ENCODE results near the gene IL12RB2.

Gene IL12RB2

GRCh38 chr1:67298762-67299161, 8.9 kb upstream of the IL12RB2 start:
- Mint-ChIP-seq H3K27me3 (ENCODE audit: low read depth) (no peaks in the 10 kb centered on the region), H3K36me3 (ENCODE audit: low read depth) (peaks cover 3% of the 10 kb centered on the region), H3K9me3 (peaks cover 3% of the 10 kb centered on the region), H3K4me3 (no peak overlapping the region), H3K27ac (no peak overlapping the region), H3K4me1 (ENCODE audit: low read depth) (peaks cover 64% of the 10 kb centered on the region)

GRCh38 chr1:67299296-67299695, 8.4 kb upstream of the IL12RB2 start:
- Mint-ChIP-seq H3K27me3 (ENCODE audit: low read depth) (no peaks in the 10 kb centered on the region), H3K4me3 (no peak overlapping the region), H3K9me3 (peaks cover 3% of the 10 kb centered on the region), H3K36me3 (ENCODE audit: low read depth) (peaks cover 7% of the 10 kb centered on the region), H3K27ac (no peak overlapping the region), H3K4me1 (ENCODE audit: low read depth) (peaks cover 64% of the 10 kb centered on the region)

GRCh38 chr1:67300561-67300960, 7.1 kb upstream of the IL12RB2 start:
- Mint-ChIP-seq H3K27ac (peak overlapping the region; percentile 23), H3K4me3 (peak overlapping the region; percentile 17), H3K36me3 (ENCODE audit: low read depth) (peaks cover 6% of the 10 kb centered on the region), H3K27me3 (ENCODE audit: low read depth) (no peaks in the 10 kb centered on the region), H3K9me3 (peaks cover 3% of the 10 kb centered on the region), H3K4me1 (ENCODE audit: low read depth) (peaks cover 62% of the 10 kb centered on the region)

- H3K4me3 Mint-ChIP-seq, result peak overlapping the region; percentile 74
- H3K27ac Mint-ChIP-seq, result peak overlapping the region; percentile 96
- H3K36me3 Mint-ChIP-seq (ENCODE audit: low read depth), result peaks cover 11% of the 10 kb centered on the region
- H3K9me3 Mint-ChIP-seq, result no peaks in the 10 kb centered on the region
- H3K27me3 Mint-ChIP-seq (ENCODE audit: low read depth), result no peaks in the 10 kb centered on the region
- peaks cover 60% of the 10 kb centered on the region for H3K4me1 Mint-ChIP-seq (ENCODE audit: low read depth)
Measured at GRCh38 chr1:67304023-67304422, 3.6 kb upstream of the IL12RB2 start.

- peaks cover 65% of the 10 kb centered on the region for H3K4me1 Mint-ChIP-seq (ENCODE audit: low read depth)
- H3K27ac Mint-ChIP-seq, result peak overlapping the region; percentile 99
- peak overlapping the region; percentile 89 for H3K4me3 Mint-ChIP-seq
- peaks cover 33% of the 10 kb centered on the region for H3K36me3 Mint-ChIP-seq (ENCODE audit: low read depth)
- H3K9me3 Mint-ChIP-seq, result no peaks in the 10 kb centered on the region
- no peaks in the 10 kb centered on the region for H3K27me3 Mint-ChIP-seq (ENCODE audit: low read depth)
Measured at GRCh38 chr1:67306547-67306946, 1.1 kb upstream of the IL12RB2 start.

GRCh38 chr1:67308136-67308535, 463 bp downstream of the IL12RB2 start:
- Mint-ChIP-seq H3K4me1 (ENCODE audit: low read depth) (peaks cover 65% of the 10 kb centered on the region), H3K36me3 (ENCODE audit: low read depth) (peaks cover 49% of the 10 kb centered on the region), H3K4me3 (peak overlapping the region; percentile 99)

GRCh38 chr1:67312615-67313014, 4.9 kb downstream of the IL12RB2 start:
- Mint-ChIP-seq H3K27ac (peak overlapping the region; percentile 92), H3K4me3 (peak overlapping the region; percentile 80), H3K9me3 (no peaks in the 10 kb centered on the region), H3K27me3 (ENCODE audit: low read depth) (no peaks in the 10 kb centered on the region), H3K36me3 (ENCODE audit: low read depth) (peaks cover 61% of the 10 kb centered on the region), H3K4me1 (ENCODE audit: low read depth) (peaks cover 53% of the 10 kb centered on the region)

More at GRCh38 chr1:67308136-67308535, 463 bp downstream of the IL12RB2 start:
- Mint-ChIP-seq H3K9me3 (no peaks in the 10 kb centered on the region), H3K27ac (peak overlapping the region; percentile 99), H3K27me3 (ENCODE audit: low read depth) (no peaks in the 10 kb centered on the region)

GRCh38 chr1:67313934-67314671, 6.4 kb downstream of the IL12RB2 start:
- H3K36me3 Mint-ChIP-seq (ENCODE audit: low read depth), result peaks cover 54% of the 10 kb centered on the region
- peak overlapping the region; percentile 92 for H3K27ac Mint-ChIP-seq
- peaks cover 50% of the 10 kb centered on the region for H3K4me1 Mint-ChIP-seq (ENCODE audit: low read depth)
- H3K27me3 Mint-ChIP-seq (ENCODE audit: low read depth), result no peaks in the 10 kb centered on the region
- H3K9me3 Mint-ChIP-seq, result no peaks in the 10 kb centered on the region
- peak overlapping the region; percentile 80 for H3K4me3 Mint-ChIP-seq

GRCh38 chr1:67314696-67315095, 7.0 kb downstream of the IL12RB2 start:
- Mint-ChIP-seq H3K9me3 (no peaks in the 10 kb centered on the region), H3K36me3 (ENCODE audit: low read depth) (peaks cover 50% of the 10 kb centered on the region), H3K27ac (peak overlapping the region; percentile 92), H3K4me1 (ENCODE audit: low read depth) (peaks cover 48% of the 10 kb centered on the region), H3K4me3 (peak overlapping the region; percentile 80), H3K27me3 (ENCODE audit: low read depth) (no peaks in the 10 kb centered on the region)

- H3K4me1 Mint-ChIP-seq (ENCODE audit: low read depth), result peaks cover 48% of the 10 kb centered on the region
- H3K9me3 Mint-ChIP-seq, result no peaks in the 10 kb centered on the region
- H3K4me3 Mint-ChIP-seq, result no peak overlapping the region
- peaks cover 46% of the 10 kb centered on the region for H3K36me3 Mint-ChIP-seq (ENCODE audit: low read depth)
- H3K27me3 Mint-ChIP-seq (ENCODE audit: low read depth), result no peaks in the 10 kb centered on the region
- H3K27ac Mint-ChIP-seq, result no peak overlapping the region
Measured at GRCh38 chr1:67316180-67316902, 8.7 kb downstream of the IL12RB2 start.

- Mint-ChIP-seq H3K4me1 (ENCODE audit: low read depth) (peaks cover 48% of the 10 kb centered on the region), H3K27ac (no peak overlapping the region), H3K4me3 (no peak overlapping the region), H3K36me3 (ENCODE audit: low read depth) (peaks cover 46% of the 10 kb centered on the region), H3K9me3 (no peaks in the 10 kb centered on the region), H3K27me3 (ENCODE audit: low read depth) (no peaks in the 10 kb centered on the region)
Measured at GRCh38 chr1:67316918-67317317, 9.2 kb downstream of the IL12RB2 start.

GRCh38 chr1:67317803-67318202, 10.1 kb downstream of the IL12RB2 start:
- H3K27me3 Mint-ChIP-seq (ENCODE audit: low read depth), result no peaks in the 10 kb centered on the region
- H3K4me3 Mint-ChIP-seq, result no peak overlapping the region
- H3K9me3 Mint-ChIP-seq, result no peaks in the 10 kb centered on the region
- peaks cover 46% of the 10 kb centered on the region for H3K36me3 Mint-ChIP-seq (ENCODE audit: low read depth)
- H3K4me1 Mint-ChIP-seq (ENCODE audit: low read depth), result peaks cover 49% of the 10 kb centered on the region
- no peak overlapping the region for H3K27ac Mint-ChIP-seq

GRCh38 chr1:67322442-67322841, 14.8 kb downstream of the IL12RB2 start:
- peaks cover 55% of the 10 kb centered on the region for H3K4me1 Mint-ChIP-seq (ENCODE audit: low read depth)
- peaks cover 62% of the 10 kb centered on the region for H3K36me3 Mint-ChIP-seq (ENCODE audit: low read depth)
- peak overlapping the region; percentile 74 for H3K27ac Mint-ChIP-seq

GRCh38 chr1:67323087-67323486, 15.4 kb downstream of the IL12RB2 start:
- Mint-ChIP-seq H3K27me3 (ENCODE audit: low read depth) (no peaks in the 10 kb centered on the region), H3K4me1 (ENCODE audit: low read depth) (peaks cover 60% of the 10 kb centered on the region), H3K27ac (peak overlapping the region; percentile 74), H3K36me3 (ENCODE audit: low read depth) (peaks cover 69% of the 10 kb centered on the region), H3K9me3 (no peaks in the 10 kb centered on the region), H3K4me3 (no peak overlapping the region)

More at GRCh38 chr1:67322442-67322841, 14.8 kb downstream of the IL12RB2 start:
- Mint-ChIP-seq H3K4me3 (no peak overlapping the region), H3K9me3 (no peaks in the 10 kb centered on the region), H3K27me3 (ENCODE audit: low read depth) (no peaks in the 10 kb centered on the region)

- H3K27ac Mint-ChIP-seq, result no peak overlapping the region
- H3K4me3 Mint-ChIP-seq, result no peak overlapping the region
- H3K36me3 Mint-ChIP-seq (ENCODE audit: low read depth), result peaks cover 79% of the 10 kb centered on the region
- H3K9me3 Mint-ChIP-seq, result no peaks in the 10 kb centered on the region
- peaks cover 68% of the 10 kb centered on the region for H3K4me1 Mint-ChIP-seq (ENCODE audit: low read depth)
- H3K27me3 Mint-ChIP-seq (ENCODE audit: low read depth), result no peaks in the 10 kb centered on the region
Measured at GRCh38 chr1:67324068-67324467, 16.4 kb downstream of the IL12RB2 start.
